Right forelimb (tissue), 1 donor: ENCODE data around the gene NOL4L.
"Not testable (repeated sequence)": the region's sequence is repeated elsewhere in the genome, so short reads cannot be mapped to it uniquely, and the experiment has no call there.

ENCODE experiments used
- DNase-seq: peaks from one replicate; pipeline ENCODE4 v3.0.0-alpha.2; 2018

Gene NOL4L

DNA sequence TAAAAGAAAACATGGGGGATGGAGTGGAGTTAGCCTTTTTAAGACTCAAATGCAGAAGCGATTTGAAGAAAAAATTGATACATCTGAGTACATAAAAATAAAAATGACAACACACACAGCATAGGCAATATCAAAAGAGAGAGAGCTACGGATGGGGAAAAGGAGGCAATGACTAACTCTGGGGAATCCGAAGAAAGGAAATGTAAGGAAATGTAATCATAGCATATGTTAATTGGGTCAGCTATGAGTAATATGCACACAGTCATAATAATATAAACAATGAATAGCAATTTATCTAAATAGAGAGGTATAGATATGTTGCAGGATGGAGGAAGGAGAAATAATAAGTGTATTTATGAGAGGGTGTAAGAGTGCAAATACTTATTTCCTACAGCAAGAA lies 83.4 kb downstream of the NOL4L start:
- no peak for DNase-seq

DNA sequence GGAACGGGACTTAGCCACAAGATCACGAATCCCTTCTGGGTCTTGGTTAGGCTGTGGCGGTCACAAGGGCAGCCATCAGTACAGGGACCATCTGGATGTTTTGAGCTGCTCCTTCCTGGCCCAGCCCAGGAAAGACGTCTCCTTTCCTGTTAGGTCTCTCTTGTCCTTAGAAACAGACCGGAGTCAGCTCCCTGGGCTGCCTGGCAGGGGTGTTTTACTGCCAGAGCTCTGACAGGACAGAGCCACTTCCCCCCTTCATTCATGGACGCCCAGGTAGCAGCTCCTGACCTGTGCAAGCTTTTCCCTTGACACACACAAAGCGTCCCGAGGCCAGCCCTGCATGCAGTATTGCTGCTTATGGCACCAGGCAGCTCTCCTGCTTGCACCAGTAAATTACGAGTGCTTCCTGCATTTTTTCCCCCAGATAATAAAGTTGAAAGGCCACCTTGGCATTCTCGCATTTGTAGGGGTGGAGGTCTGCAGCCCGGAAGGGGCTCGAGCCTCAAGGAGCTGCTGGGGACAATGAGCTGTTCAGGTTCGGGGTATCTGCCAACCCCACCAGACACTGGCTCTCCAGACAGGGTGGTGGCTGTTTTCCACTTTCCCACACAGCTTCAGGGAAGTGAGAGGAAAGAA lies 87.4 kb downstream of the NOL4L start:
- no peak for DNase-seq

GRCh38 chr20:32496811-32497533 lies 88.2 kb downstream of the NOL4L start:
- no peak for DNase-seq

DNA sequence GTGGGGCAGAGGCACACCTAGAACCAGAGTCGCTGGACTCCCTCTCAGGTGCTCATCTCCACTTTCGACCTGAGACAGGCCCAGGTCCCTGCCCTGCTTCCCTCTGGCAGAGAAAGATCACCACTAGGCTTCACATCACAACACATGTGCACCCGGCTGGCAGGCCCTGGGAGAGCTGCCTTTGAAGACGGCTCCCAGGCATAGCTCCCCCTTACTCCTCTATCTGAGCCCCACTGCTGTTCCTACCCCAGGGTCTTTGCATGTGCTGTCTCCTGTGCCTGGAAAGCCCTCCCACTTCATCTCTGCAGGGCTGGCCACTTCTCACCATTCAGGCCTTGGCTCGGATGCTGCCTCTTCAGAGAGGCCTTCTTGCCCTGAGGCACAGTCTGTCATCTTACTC lies 89.2 kb downstream of the NOL4L start:
- no peak for DNase-seq

GRCh38 chr20:32495217-32495565 lies 89.9 kb downstream of the NOL4L start:
- no peak for DNase-seq

DNA sequence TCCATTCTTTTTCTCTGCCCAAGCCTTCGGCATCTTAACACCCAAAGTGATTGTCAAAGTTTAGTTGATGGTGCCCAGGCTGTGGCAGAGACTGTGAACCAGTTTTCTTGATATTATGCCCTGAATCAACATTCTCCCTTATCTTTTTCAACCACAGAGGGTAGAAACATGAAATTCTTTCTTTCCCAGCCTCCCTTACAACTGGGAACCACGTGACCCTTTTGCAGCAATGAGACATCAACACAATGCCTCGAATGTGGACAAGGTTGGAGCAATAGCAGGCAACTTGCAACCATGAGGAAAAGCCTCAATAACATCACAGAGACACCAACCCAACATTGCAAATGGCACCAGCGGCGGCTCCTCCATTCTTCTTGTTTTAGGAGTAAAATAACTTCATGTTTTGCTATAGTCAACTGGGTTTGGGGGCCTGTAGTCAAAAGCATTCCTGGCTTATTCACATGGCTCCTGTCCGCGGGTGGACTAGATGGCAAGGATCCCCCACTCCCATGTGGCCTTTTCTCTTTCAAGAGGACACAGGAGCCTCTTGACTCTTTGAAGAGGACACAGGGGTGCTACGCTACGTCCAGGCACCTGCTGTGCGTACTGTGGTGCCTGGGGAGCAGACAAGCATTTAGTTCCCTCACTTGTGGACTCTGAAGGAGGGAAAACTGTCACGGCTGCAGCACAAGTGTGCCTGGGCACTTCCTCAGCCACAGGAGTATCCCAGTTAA lies 90.5 kb downstream of the NOL4L start:
- no peak for DNase-seq

DNA sequence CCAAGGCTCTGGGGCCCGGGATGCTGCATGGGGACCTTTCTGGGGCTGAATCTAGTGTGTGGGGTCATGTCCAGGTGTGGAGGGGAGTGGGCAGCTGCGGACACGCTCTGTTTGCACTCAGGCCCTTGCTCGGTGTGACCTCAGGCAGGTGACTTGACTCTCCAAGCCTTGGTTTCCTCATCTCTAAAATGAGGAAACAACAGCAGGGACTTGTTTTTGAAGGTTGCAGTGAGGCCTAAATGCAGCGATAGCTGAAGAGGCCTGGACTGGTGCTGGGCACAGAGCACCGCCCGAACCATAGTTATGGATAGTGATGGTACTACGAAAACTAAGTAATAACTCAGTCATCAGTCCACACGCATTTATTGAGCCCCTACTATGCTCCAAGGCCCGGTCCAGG lies 91.8 kb downstream of the NOL4L start:
- DNase-seq = no peak

DNA sequence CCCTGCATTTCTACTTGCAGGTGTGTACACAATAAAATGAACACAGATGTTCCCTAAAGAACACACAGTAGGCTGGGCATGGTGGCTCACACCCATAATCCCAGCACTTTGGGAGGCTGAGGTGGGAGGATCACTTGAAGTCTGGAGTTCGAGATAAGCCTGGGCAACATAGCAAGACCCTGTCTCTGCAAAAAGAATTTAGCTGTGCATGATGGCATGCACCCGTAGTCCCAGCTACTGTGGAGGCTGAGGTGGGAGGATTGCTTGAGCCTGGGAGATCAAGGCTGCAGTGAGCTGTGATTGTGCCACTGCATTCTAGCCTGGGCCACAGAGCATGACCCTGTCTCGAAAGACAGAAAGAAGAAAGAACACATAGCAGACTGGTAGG lies 93.4 kb downstream of the NOL4L start:
- not testable (repeated sequence) for DNase-seq

DNA sequence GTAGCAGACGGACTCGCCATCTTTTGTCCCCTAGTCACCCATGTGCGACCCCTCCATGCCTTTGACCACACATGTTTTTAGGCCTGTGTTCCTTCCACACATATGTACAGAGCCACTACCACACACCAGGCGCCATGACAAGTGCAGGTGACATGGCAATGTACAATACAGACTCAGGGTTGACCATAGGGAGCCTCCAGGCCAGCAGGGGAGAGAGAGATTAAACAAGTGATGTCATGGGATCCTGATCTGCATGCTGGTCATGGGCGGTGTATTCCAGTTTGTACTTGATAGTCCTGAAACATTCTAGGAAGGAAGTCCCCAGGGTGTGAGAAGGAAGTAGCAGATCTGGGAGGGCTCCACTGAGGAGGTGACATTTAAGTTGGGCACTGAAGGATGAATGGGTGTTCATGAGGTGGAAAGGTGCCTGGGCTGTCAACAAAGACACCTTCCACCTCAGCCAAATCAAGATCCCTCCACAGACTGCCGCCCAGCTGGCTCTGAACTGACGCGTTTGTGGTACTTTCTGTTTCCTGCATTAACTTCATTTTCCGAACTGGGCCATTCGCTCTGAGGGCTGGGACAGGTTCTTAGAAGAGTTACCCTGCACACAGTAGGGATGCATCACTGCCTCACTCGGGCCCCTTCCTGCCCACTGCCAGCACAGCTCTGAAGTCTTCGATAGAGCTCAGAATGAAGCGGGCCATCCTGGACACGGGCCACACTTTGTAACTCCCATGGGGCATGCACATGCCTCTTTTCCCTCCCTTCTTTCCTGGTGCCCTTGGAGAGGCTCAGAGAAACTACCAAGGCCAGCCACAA lies 94.0 kb downstream of the NOL4L start:
- DNase-seq = no peak

DNA sequence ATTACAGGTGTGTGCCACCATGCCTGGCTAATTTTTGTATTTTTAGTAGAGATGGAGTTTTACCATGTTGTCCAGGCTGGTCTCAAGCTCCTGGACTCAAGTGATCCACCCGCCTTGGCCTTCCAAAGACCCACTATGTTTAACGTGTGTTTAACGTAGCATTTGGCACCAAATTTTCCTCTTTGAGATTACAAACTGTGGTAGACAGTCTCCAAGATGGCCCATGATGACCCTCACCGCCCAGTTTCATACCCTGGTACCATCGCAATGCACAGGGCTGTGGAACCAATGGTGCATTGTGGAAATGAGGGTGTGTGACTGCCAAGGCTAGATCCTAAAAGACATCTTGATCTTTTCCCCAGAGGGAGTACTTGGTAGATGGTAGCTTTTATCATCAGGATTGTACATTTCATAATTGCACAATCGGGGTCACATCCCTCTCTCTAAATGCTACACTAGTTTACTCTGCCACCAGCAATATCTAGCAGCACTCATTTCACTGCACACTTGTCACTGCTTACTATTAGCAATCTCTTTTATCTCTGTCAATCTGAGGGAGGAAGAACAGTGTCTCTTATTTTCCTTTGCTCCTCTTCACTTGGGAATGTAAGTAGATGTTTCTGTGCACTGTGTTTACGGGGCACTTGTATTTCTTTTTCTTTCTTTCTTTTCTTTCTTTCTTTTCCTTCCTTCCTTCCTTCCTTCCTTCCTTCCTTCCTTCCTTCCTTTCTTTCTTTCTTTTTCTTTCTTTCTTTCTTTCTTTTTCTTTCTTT lies 96.9 kb downstream of the NOL4L start:
- DNase-seq = no peak

DNA sequence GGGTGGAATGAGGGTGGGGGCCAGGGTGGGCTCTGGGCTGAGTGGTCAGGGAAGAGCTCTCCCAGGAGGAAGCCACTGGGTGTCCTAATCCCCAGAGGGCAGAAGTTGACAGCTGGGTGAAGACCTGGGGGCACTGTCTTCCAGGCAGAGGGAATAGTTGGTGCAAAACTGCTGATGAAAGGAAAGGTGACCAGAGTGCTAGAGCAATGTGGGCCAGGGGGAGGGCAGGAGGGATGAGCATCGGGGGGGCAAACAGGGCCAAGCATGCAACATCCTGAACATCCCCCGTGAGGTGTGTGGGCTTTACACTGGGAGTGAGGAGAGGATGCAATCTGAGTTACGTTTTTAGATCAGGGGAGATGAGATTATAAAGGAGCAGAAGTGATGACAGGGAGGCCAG lies 97.8 kb downstream of the NOL4L start:
- DNase-seq = no peak

DNA sequence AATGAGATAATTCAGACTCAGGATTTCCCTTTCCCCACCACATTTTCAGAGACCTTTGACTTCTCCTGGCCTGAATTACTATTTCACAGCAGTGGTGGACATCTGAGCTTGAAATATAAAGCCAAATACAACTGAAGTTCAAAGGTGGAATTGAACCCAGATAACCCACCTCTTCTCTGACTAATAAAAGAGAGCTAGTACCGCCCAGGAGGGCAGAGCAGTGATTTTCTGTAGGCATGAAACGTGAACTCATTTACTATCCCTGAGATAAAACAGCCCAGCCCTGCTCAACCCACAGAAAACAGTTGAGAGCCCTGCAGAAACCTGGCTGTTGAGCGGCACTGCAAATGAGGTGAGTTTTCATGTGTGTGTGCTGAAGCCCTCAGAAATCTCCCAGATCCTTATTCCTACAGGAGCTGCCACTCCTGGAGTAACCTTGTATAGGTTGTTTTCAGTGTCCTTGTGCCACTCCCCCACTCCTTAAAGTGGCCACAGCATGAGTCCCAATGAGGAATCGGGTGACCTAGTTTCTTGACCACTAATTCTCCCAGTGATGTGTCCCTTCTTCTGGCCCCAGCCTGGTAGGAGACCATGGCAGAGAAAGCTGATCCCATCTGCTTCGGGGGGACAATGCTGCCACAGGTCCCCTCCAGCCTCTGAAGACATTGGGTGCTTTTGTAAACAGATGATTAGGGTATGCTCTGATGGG lies 99.2 kb downstream of the NOL4L start:
- DNase-seq = no peak

DNA sequence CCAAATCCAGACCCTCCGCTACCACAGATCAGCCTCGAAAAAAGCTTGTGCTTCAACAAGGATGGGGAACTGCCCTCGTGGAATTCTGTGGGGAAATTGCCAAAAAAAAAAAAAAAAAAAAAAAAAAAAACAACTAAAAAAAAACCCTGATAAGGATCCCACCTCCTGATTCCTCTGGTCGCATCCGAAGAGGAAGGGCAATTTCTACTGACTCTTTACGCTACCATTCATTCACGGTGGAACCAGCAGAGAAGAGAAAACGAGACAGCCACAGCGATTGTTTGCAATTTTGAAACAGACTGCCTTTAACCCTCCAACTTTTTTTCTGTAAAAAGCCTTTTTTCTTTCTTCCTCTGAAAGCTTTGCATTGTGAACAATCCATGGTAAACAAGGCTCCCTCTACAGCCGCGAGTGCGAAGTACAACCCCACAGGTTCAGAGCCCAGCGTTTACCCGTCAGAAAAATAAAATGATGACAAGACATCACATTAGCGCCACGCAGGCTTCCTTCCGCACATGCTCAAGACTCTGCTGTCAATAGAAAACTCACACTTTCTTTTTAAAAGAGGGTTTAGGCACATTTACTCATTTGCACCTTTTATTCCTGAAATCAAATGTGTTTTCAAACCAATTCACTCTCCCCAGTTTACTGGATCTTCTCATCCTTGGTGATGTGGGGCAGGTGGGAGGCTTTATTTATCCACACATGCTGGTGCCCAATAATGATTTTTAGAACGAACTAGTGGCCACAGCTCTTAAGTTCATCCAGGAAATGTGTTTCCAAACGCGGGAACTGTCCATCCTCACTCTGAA lies 100.0 kb downstream of the NOL4L start:
- DNase-seq = peak; percentile 83

GRCh38 chr20:32484225-32484957 lies 100.7 kb downstream of the NOL4L start:
- DNase-seq = peak; percentile 77

DNA sequence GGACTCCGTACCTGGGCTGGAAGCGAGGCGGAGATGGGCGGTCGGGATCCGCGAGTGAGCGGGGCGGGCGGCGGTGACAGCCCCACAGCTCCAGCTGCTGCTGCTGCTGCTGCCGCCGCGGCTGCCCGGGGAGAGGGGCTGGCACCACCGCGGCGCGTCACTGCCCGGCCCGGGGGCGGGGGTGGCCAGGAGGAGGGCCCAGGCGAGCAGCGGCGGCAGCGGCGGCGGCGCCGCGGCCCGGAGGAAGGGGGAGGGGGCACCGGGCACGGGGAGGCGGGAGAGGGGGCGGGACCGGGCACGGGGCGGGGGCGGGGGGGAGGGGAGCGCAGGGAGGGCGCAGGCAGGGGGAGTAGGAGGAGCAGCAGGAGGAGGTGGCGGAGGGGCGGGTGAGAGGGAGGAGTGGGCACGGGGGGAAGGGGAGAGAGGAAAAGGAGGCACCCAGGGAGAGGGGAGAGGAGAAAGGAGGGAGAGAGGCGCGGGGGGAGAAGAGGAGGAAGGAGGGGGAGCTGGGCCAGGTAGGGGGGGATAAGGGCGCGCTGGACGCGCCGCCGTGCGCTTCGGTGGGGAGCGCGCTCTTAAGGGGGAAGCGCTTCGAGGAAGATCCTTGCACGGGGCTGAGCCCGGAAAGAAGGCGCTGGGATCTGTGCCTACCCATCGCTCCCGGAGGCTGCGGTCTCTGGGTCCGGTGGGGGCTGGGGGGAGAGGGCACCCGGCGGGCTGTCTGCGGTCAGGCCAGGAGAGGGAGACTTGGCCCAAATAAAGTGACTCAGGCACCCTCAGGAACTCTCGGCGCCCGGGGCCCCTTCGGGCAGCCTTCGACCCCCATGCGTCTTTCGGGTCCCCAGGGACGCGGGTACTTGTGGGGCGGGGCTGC lies 101.5 kb downstream of the NOL4L start:
- peak; percentile 88 for DNase-seq

DNA sequence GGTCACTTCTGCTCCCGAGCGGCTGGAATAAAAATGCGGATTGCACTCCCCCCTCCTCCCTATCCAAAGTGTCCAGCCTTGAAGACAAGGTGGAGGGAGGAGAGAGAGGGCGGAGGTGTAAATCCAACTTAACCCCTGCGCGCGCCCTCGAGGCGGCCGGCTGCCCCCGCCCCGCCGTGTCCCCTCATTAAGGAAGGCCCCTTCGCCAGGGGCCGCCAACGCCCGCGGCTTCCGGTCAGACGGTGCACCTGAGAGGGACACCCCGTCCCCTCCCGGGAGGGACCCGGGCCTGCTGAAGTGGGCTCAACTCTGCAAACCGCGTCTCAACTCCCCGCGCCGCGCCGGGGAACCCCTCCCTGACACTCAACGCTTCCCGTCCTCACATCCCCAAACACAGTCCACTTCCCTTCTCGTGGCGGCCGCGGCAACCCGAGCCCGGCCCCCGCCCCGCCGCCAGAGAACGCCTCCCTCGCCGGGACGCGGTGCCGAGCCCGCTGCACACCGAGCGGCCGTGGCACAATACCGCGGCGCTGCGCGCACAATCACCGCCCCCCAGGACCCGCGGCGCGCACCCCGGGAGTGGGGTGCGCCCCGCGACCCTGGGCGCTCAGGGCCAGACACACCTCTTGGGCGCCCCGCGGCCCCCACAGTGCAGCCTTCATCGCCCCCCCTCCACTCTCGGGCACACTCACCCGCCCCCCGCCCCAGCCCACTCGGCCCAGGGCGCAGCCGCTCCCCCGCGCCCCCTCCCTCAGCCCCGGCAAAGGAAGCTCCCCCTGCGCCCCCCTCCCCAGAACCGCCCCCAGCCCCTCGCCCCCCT lies 102.5 kb downstream of the NOL4L start:
- peak; percentile 73 for DNase-seq

- DNase-seq = no peak
Observed at GRCh38 chr20:32482143-32482441, 103.0 kb downstream of the NOL4L start.
